Calu3 (cell line): Measurements from ENCODE around the gene LRRC31. TPM values are rescaled to one million over a fixed set of nuclear protein-coding genes. Genes with fewer than 3 reads are reported as not detected.

Experiments
- BruUV-seq: library from RNA; stranded (reverse); fragments of 400-500 nt; replicated peaks from 2 replicates; lab custom pipeline; 2021; lab: Mats Ljungman, UMichigan
- CTCF ChIA-PET: fragments of 300-600 bp; sonication (Branson Sonifier 250); formaldehyde crosslinking; loops from one replicate; lab custom pipeline; 2022; ENCODE audit warnings: antibody characterized with exemption; lab: Charles Lee
- DNase-seq: peaks from one replicate; pipeline ENCODE4 v3.0.0; 2022
- H3K27ac Mint-ChIP-seq: one replicate; pipeline ENCODE4 v1.8.0; 2022; ENCODE audit warnings: mixed read lengths; ENCODE audit not compliant: unreplicated experiment
- H3K27me3 Mint-ChIP-seq: one replicate; pipeline ENCODE4 v1.8.0; 2022; ENCODE audit warnings: mixed read lengths; ENCODE audit not compliant: unreplicated experiment
- H3K36me3 Mint-ChIP-seq: one replicate; pipeline ENCODE4 v1.8.0; 2022; ENCODE audit warnings: mild to moderate bottlenecking, moderate library complexity, mixed read lengths; ENCODE audit not compliant: insufficient read depth, unreplicated experiment
- H3K4me1 Mint-ChIP-seq: one replicate; pipeline ENCODE4 v1.8.0; 2022; ENCODE audit warnings: mild to moderate bottlenecking, low read depth, mixed read lengths; ENCODE audit not compliant: unreplicated experiment
- H3K4me3 Mint-ChIP-seq: one replicate; pipeline ENCODE4 v1.8.0; 2022; ENCODE audit warnings: mild to moderate bottlenecking, low read depth, moderate library complexity, mixed read lengths; ENCODE audit not compliant: unreplicated experiment
- H3K9me3 Mint-ChIP-seq: one replicate; pipeline ENCODE4 v1.8.0; 2022; ENCODE audit warnings: low read depth, mixed read lengths; ENCODE audit not compliant: unreplicated experiment
- intact Hi-C: fragments of 100-400 bp; cut with micrococcal nuclease; formaldehyde crosslinking; loops from one replicate; pipeline ENCODE4 v1.10.0; 2022; ENCODE audit not compliant: unreplicated experiment
- total RNA-seq: library from RNA; stranded (reverse); gene quantifications from 2 replicates; pipeline ENCODE4 v1.2.3, GENCODE V29; 2022
- TF ChIP-seq, protein P1 (sequence below): fragments of 200-600 bp; IDR thresholded peaks from one replicate; pipeline ENCODE4 v1.8.0; 2022; ENCODE audit warnings: antibody characterized with exemption; ENCODE audit not compliant: unreplicated experiment

LRRC31 gene
- total RNA-seq, 1 experiment from 2014 or later, result 2.8 TPM

DNA sequence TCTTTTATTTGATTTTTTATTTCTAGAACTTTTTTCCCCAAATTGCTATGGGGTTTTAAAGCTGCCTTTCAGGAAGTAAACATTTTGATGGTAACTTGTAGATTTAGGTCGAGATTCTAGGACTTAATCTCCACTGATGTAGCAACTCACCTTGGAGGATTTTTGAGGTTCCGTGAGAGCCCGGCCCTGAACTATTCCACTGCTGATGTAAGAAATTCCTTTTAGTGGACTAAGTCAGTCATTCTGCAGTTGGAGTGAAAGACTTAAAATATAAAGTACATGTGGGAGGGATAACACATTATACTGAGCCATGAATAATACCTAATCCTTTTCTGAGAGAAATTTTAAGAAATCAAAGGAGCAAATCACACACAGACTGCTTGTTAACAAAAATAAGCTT is 44.4 kb downstream of the LRRC31 start:
- CTCF ChIA-PET, result interaction anchor here (0.6 kb wide), 3 partner anchors 10 to 193 kb away, joined by 3 to 6 read pairs (median 6); no protein-coding TSS in a partner anchor
- intact Hi-C loops, result no loop called here
- no TSS peak for BruUV-seq

DNA sequence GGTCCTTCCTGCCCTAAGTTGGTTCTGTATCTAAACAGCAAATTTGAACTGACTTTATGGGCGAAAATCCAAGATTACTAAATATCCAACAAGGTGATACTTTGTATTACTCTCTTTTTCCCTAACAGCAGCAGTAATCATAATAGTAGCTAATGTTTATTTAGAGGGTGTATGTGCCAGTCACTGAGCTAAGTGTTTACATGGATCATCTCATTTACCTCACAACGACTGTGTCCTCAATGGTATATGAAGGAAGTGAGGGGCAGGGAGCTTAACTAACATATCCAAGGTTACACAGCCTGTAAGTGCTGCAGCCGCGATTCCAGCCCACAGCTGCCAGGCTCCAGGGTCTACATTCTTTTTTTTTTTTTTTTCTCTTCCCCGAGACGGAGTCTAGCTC is 46.8 kb downstream of the LRRC31 start:
- H3K9me3 Mint-ChIP-seq, result no peaks in the 10 kb centered on the region
- no TSS peak for BruUV-seq
- no peaks in the 10 kb centered on the region for H3K4me1 Mint-ChIP-seq
- CTCF ChIA-PET, result interaction anchor here (0.8 to 1.5 kb wide), 3 partner anchors 8 to 240 kb away, joined by 3 to 5 read pairs (median 4); no protein-coding TSS in a partner anchor
- H3K36me3 Mint-ChIP-seq, result peaks cover 8% of the 10 kb centered on the region
- TF ChIP-seq, protein P1, sequence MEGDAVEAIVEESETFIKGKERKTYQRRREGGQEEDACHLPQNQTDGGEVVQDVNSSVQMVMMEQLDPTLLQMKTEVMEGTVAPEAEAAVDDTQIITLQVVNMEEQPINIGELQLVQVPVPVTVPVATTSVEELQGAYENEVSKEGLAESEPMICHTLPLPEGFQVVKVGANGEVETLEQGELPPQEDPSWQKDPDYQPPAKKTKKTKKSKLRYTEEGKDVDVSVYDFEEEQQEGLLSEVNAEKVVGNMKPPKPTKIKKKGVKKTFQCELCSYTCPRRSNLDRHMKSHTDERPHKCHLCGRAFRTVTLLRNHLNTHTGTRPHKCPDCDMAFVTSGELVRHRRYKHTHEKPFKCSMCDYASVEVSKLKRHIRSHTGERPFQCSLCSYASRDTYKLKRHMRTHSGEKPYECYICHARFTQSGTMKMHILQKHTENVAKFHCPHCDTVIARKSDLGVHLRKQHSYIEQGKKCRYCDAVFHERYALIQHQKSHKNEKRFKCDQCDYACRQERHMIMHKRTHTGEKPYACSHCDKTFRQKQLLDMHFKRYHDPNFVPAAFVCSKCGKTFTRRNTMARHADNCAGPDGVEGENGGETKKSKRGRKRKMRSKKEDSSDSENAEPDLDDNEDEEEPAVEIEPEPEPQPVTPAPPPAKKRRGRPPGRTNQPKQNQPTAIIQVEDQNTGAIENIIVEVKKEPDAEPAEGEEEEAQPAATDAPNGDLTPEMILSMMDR, result no peak
- DNase-seq, result no peak
- intact Hi-C loops, result no loop called here
- H3K27ac Mint-ChIP-seq, result no peak overlapping the region
- H3K4me3 Mint-ChIP-seq, result peak overlapping the region; percentile 65
- peaks cover 8% of the 10 kb centered on the region for H3K27me3 Mint-ChIP-seq

More for the DNA sequence above, 44.4 kb downstream of the LRRC31 start:
- Mint-ChIP-seq H3K4me3 (no peak overlapping the region), H3K27ac (no peak overlapping the region), H3K27me3 (no peaks in the 10 kb centered on the region), H3K36me3 (peaks cover 8% of the 10 kb centered on the region), H3K9me3 (no peaks in the 10 kb centered on the region), H3K4me1 (no peaks in the 10 kb centered on the region)
- DNase-seq, result no peak
- TF ChIP-seq, protein P1, result no peak

DNA sequence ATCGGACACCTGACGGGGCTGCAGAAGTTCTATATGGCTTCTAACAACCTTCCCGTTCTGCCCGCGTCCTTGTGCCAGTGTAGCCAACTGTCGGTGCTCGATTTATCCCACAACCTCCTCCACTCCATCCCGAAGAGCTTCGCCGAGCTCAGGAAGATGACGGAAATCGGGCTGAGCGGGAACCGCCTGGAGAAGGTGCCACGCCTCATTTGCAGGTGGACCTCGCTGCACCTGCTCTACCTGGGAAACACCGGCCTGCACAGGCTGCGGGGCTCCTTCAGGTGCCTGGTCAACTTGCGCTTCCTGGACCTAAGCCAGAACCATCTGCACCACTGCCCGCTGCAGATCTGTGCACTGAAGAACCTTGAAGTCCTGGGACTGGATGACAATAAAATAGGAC is 47.2 kb downstream of the LRRC31 start:
- H3K36me3 Mint-ChIP-seq, result peaks cover 8% of the 10 kb centered on the region
- CTCF ChIA-PET, result interaction anchor here (0.8 to 1.5 kb wide), 3 partner anchors 9 to 240 kb away, joined by 3 to 5 read pairs (median 4); no protein-coding TSS in a partner anchor
- H3K9me3 Mint-ChIP-seq, result no peaks in the 10 kb centered on the region
- H3K4me3 Mint-ChIP-seq, result peak overlapping the region; percentile 65
- H3K4me1 Mint-ChIP-seq, result no peaks in the 10 kb centered on the region
- DNase-seq, result peak; percentile 48
- peaks cover 12% of the 10 kb centered on the region for H3K27me3 Mint-ChIP-seq
- peak overlapping the region; percentile 37 for H3K27ac Mint-ChIP-seq
- TF ChIP-seq, protein P1, result no peak
- intact Hi-C loops, result no loop called here
- TSS peak; percentile 55 for BruUV-seq

DNA sequence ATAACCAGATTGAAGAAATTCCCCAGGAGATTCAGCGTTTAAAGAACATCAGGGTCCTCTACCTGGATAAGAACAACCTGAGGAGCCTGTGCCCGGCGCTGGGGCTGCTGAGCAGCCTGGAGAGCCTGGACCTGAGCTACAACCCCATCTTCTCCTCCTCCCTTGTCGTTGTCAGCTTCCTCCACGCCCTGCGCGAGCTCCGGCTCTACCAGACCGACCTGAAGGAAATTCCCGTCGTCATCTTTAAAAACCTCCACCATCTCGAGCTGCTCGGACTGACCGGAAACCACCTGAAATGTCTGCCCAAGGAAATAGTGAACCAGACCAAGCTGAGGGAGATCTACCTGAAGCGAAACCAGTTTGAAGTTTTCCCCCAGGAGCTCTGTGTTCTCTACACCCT is 47.6 kb downstream of the LRRC31 start:
- CTCF ChIA-PET, result interaction anchor here (0.7 to 1.5 kb wide), 2 partner anchors 146 to 903 kb away, joined by 3 to 5 read pairs; no protein-coding TSS in a partner anchor
- H3K27me3 Mint-ChIP-seq, result peaks cover 17% of the 10 kb centered on the region
- BruUV-seq, result no TSS peak
- peak; percentile 34 for DNase-seq
- H3K27ac Mint-ChIP-seq, result peak overlapping the region; percentile 37
- H3K4me1 Mint-ChIP-seq, result no peaks in the 10 kb centered on the region
- H3K9me3 Mint-ChIP-seq, result no peaks in the 10 kb centered on the region
- TF ChIP-seq, protein P1, result no peak
- peaks cover 8% of the 10 kb centered on the region for H3K36me3 Mint-ChIP-seq
- intact Hi-C loops, result no loop called here
- H3K4me3 Mint-ChIP-seq, result peak overlapping the region; percentile 65
